ENCODE measurements around the gene DRD2. TPM values are rescaled to one million over a fixed set of nuclear protein-coding genes. Genes with fewer than 3 reads are reported as not detected.

The DRD2 gene
- total RNA-seq, 1 experiment from 2014 or later, result 0.44 TPM

GRCh38 chr11:113496026-113496651 lies 20.9 kb upstream of the DRD2 start:
- Mint-ChIP-seq H3K36me3 (ENCODE audit: insufficient read depth in 1 of 3, low read depth in 3 of 3) (no peaks in the 10 kb centered on the region), H3K27ac (no peak overlapping the region), H3K27me3 (ENCODE audit: low read depth) (peaks cover 13% of the 10 kb centered on the region), H3K9me3 (no peaks in the 10 kb centered on the region), H3K4me1 (no peaks in the 10 kb centered on the region), H3K4me3 (no peak overlapping the region)
- H2BK15ac ChIP-seq (ENCODE audit: low read depth, low read length), result no peak overlapping the region
- H3K23ac ChIP-seq (ENCODE audit: insufficient read length, low read depth, low read length), result no peak overlapping the region
- no peak overlapping the region for H3K56ac ChIP-seq (ENCODE audit: insufficient read length, low read depth, low read length)
- H3K4ac ChIP-seq (ENCODE audit: low read depth, low read length), result no peak overlapping the region
- no peaks in the 10 kb centered on the region for H3K79me2 ChIP-seq (ENCODE audit: insufficient read depth, low read length)
- H4K20me1 ChIP-seq (ENCODE audit: control insufficient read depth, insufficient read depth, insufficient read length), result no peaks in the 10 kb centered on the region
- DNase-seq, result no peak
- H3K14ac ChIP-seq (ENCODE audit: insufficient read depth, low read length), result no peak overlapping the region; the same call in 1 of the 2 replicates
- H3K4me2 ChIP-seq (ENCODE audit: insufficient read depth, insufficient read length, low read length), result no peak overlapping the region
- no peak overlapping the region for H2BK12ac ChIP-seq (ENCODE audit: insufficient read length, low read depth, low read length)
- no peak overlapping the region for H3K18ac ChIP-seq (ENCODE audit: insufficient read length, low read depth, low read length)
- no CpG with 5 or more reads among the region's 3 CpGs for WGBS (ENCODE audit: extremely low coverage, insufficient read length, low lambda C conversion rate)
- no peak overlapping the region for H4K91ac ChIP-seq (ENCODE audit: insufficient read length, low read depth, low read length)
- no peaks in the 10 kb centered on the region for H3K23me2 ChIP-seq (ENCODE audit: insufficient read length, low read depth, low read length, poor library complexity, severe bottlenecking)
- no peak overlapping the region for H2BK5ac ChIP-seq (ENCODE audit: insufficient read length, low read length)
- no peaks in the 10 kb centered on the region for H3K27me3 ChIP-seq (ENCODE audit: insufficient read depth, low read length)
- no peak overlapping the region for H2BK20ac ChIP-seq (ENCODE audit: low read depth, low read length, poor library complexity, severe bottlenecking)
- no peak overlapping the region for H2AFZ ChIP-seq (ENCODE audit: low read length)
- no peaks in the 10 kb centered on the region for H3K9me3 ChIP-seq (ENCODE audit: control insufficient read depth, low read depth, low read length)
- no peak overlapping the region for H3T11ph ChIP-seq (ENCODE audit: low read length)
- H4K8ac ChIP-seq (replicated peaks; ENCODE audit: insufficient read length, low read depth, low read length), result no peak overlapping the region
- H2BK120ac ChIP-seq (ENCODE audit: low read depth, low read length, poor library complexity, severe bottlenecking), result no peak overlapping the region
- H2AK5ac ChIP-seq (ENCODE audit: insufficient read length, low read length), result no peak overlapping the region
- no peak overlapping the region for H3K9ac ChIP-seq (ENCODE audit: extremely low read depth, insufficient read length, low read length)
- no peaks in the 10 kb centered on the region for H3K4me1 ChIP-seq (ENCODE audit: insufficient read depth, low read length)
- H3K79me1 ChIP-seq (ENCODE audit: insufficient read depth, low read depth, low read length, poor library complexity, severe bottlenecking), result no peaks in the 10 kb centered on the region
- no peak for TF ChIP-seq CTCF (conservative IDR thresholded peaks at IDR 0.05)
- H4K5ac ChIP-seq (ENCODE audit: insufficient read length, low read depth, low read length), result no peak overlapping the region
- H3K27ac ChIP-seq (ENCODE audit: insufficient read length, low read depth, low read length), result no peak overlapping the region

Data from H9 (cell line).